ENCODE measurements around the gene TICRR. TPM values are rescaled to one million over a fixed set of nuclear protein-coding genes. Genes with fewer than 3 reads are reported as not detected.

TICRR gene
- total and polyA plus RNA-seq, 2 donors (not counting 1 experiment from before 2014, with no cell fraction given) = 0.05 to 0.07 TPM

DNA sequence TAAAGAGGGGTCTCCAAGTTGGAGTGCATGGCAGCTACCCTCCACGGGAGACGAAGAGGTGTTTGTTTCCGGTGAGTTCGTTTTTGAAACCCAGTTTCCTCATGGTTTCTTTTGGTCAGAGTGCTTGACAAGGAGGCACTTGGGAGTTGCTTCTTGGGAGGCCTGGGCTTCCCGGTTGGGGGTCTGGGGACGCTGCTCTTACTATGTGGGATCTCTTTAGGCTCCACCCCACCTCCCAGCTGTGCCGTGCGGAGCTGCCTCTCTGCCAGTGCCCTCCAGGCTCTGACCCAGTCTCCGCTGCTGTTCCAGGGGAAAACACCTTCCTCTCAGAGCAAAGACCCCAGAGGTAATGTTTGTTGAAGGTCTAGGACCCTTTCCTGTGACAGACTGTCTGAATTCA, 50.4 kb downstream of the TICRR start:
- intact Hi-C loops (cut with micrococcal nuclease) = no loop called here
- H3K27ac Mint-ChIP-seq = no peak overlapping the region
- 95% methylated on average over 6 of the region's 9 CpGs for WGBS (ENCODE audit: insufficient coverage)
- peaks cover 0 to 6% (median 0%) of the 10 kb centered on the region in 3 donors for H3K9me3 ChIP-seq (ENCODE audit: control extremely low read depth in 1 of 3, control insufficient read depth in 2 of 3, insufficient read depth in 1 of 3, low read length in 2 of 3)
- ChIA-PET CTCF (no interaction called here), POLR2A (no interaction called here)
- no peak overlapping the region for H3K4me2 ChIP-seq (replicated peaks; ENCODE audit: low read depth, low read length, poor library complexity, severe bottlenecking)
- no peak overlapping the region for H3K9ac ChIP-seq (ENCODE audit: low read length)
- DNase-seq (no peak), ATAC-seq (ENCODE audit: low read depth) (no peak)
- no peak for TF ChIP-seq EZH2 (IDR thresholded peaks at IDR 0.05; ENCODE audit: borderline replicate concordance, insufficient read depth, low read depth, low read length, poor library complexity, severe bottlenecking)
- TF ChIP-seq, protein P1, sequence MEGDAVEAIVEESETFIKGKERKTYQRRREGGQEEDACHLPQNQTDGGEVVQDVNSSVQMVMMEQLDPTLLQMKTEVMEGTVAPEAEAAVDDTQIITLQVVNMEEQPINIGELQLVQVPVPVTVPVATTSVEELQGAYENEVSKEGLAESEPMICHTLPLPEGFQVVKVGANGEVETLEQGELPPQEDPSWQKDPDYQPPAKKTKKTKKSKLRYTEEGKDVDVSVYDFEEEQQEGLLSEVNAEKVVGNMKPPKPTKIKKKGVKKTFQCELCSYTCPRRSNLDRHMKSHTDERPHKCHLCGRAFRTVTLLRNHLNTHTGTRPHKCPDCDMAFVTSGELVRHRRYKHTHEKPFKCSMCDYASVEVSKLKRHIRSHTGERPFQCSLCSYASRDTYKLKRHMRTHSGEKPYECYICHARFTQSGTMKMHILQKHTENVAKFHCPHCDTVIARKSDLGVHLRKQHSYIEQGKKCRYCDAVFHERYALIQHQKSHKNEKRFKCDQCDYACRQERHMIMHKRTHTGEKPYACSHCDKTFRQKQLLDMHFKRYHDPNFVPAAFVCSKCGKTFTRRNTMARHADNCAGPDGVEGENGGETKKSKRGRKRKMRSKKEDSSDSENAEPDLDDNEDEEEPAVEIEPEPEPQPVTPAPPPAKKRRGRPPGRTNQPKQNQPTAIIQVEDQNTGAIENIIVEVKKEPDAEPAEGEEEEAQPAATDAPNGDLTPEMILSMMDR (IDR thresholded peaks at IDR 0.05) = no peak
- H3K27me3 Mint-ChIP-seq = no peaks in the 10 kb centered on the region
- H3K9me3 Mint-ChIP-seq (ENCODE audit: insufficient read depth) = no peaks in the 10 kb centered on the region
- H3K4me1 ChIP-seq (ENCODE audit: control insufficient read depth in 2 of 2, insufficient read depth in 2 of 2, low read length in 2 of 2) = no peaks in the 10 kb centered on the region
- no peaks in the 10 kb centered on the region for H4K20me1 ChIP-seq (ENCODE audit: control insufficient read depth, insufficient read depth, low read length, poor library complexity, severe bottlenecking)
- no peak overlapping the region for H3K27ac ChIP-seq (ENCODE audit: low read length in 2 of 2)
- no peaks in the 10 kb centered on the region for H3K4me1 Mint-ChIP-seq
- H3K4me3 Mint-ChIP-seq = no peak overlapping the region
- no peaks in the 10 kb centered on the region for H3K36me3 ChIP-seq (replicated peaks in 1 of 2; ENCODE audit: control extremely low read depth in 1 of 2, control insufficient read depth in 1 of 2, extremely low read depth in 1 of 2, insufficient read depth in 2 of 2, low read length in 1 of 2)
- H2AFZ ChIP-seq (ENCODE audit: insufficient read depth, low read depth, low read length, poor library complexity, severe bottlenecking) = no peak overlapping the region
- no peaks in the 10 kb centered on the region for H3K27me3 ChIP-seq (replicated peaks in 1 of 4; ENCODE audit: control extremely low read depth in 1 of 4, control insufficient read depth in 3 of 4, insufficient read depth in 4 of 4, low read length in 3 of 4)
- no peaks in the 10 kb centered on the region for H3K79me2 ChIP-seq (ENCODE audit: control insufficient read depth, insufficient read depth, low read length)
- H3K4me3 ChIP-seq (ENCODE audit: control extremely low read depth in 1 of 5, extremely low read depth in 1 of 5, insufficient read depth in 1 of 5, low read depth in 2 of 5, low read length in 4 of 5) = no peak overlapping the region

DNA sequence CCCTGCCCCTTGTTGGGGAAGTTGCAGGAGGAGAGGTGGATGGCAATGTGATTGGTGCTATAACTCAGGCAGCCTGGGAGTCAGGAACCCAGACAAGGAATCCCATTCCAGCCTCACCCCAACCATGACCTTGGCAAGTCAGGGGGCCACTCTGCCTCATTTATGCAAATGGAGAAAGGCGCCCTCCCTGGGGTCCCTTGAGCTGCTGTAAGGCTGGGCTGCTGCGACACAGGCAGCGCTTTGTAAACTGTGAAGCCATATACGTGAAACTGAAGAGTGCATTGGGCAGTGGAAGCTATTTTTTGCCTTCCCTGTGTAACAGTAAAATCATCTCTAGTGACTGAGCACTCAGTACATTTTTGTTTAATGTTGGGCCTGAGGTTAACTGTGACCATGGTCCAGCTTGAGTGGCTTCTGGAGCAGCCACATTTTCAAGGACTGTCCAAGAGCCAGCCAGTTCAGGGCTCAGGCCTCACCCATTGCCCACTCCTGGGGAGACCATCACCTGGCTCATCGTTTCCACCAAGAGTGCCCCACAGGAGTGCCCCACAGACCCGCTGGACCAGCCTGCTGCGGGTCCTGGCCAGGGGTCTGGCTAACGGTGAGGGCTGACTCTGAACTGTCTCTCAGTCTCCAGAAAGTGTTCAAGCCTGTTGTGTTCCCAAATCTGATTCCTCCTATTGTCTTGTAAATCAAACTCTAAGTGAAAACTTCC, 52.1 kb downstream of the TICRR start:
- Histone ChIP-seq H3K4me2 (replicated peaks; ENCODE audit: low read depth, low read length, poor library complexity, severe bottlenecking) (no peak overlapping the region), H3K79me2 (ENCODE audit: control insufficient read depth, insufficient read depth, low read length) (no peaks in the 10 kb centered on the region), H3K4me3 (ENCODE audit: control extremely low read depth in 1 of 5, extremely low read depth in 1 of 5, insufficient read depth in 1 of 5, low read depth in 2 of 5, low read length in 4 of 5) (no peak overlapping the region), H3K27me3 (replicated peaks in 1 of 4; ENCODE audit: control extremely low read depth in 1 of 4, control insufficient read depth in 3 of 4, insufficient read depth in 4 of 4, low read length in 3 of 4) (no peaks in the 10 kb centered on the region), H3K9me3 (ENCODE audit: control extremely low read depth in 1 of 3, control insufficient read depth in 2 of 3, insufficient read depth in 1 of 3, low read length in 2 of 3) (peaks cover 0 to 6% (median 0%) of the 10 kb centered on the region in 3 donors), H3K27ac (ENCODE audit: low read length in 2 of 2) (no peak overlapping the region), H4K20me1 (ENCODE audit: control insufficient read depth, insufficient read depth, low read length, poor library complexity, severe bottlenecking) (no peaks in the 10 kb centered on the region), H3K4me1 (ENCODE audit: control insufficient read depth in 2 of 2, insufficient read depth in 2 of 2, low read length in 2 of 2) (no peaks in the 10 kb centered on the region), H2AFZ (ENCODE audit: insufficient read depth, low read depth, low read length, poor library complexity, severe bottlenecking) (no peak overlapping the region), H3K9ac (ENCODE audit: low read length) (no peak overlapping the region), H3K36me3 (replicated peaks in 1 of 2; ENCODE audit: control extremely low read depth in 1 of 2, control insufficient read depth in 1 of 2, extremely low read depth in 1 of 2, insufficient read depth in 2 of 2, low read length in 1 of 2) (no peaks in the 10 kb centered on the region)
- TF ChIP-seq, protein P1 (IDR thresholded peaks at IDR 0.05) = no peak
- TF ChIP-seq EZH2 (IDR thresholded peaks at IDR 0.05; ENCODE audit: borderline replicate concordance, insufficient read depth, low read depth, low read length, poor library complexity, severe bottlenecking) = no peak
- Mint-ChIP-seq H3K27ac (no peak overlapping the region), H3K4me3 (no peak overlapping the region), H3K4me1 (no peaks in the 10 kb centered on the region), H3K27me3 (no peaks in the 10 kb centered on the region), H3K9me3 (ENCODE audit: insufficient read depth) (no peaks in the 10 kb centered on the region)
- ATAC-seq (ENCODE audit: low read depth) (no peak), DNase-seq (no peak)
- 96% methylated on average over 8 of the region's 8 CpGs for WGBS (ENCODE audit: insufficient coverage)
- intact Hi-C loops (cut with micrococcal nuclease) = no loop called here
- ChIA-PET POLR2A (no interaction called here), CTCF (interaction anchor here (1.0 kb wide), 1 partner anchor 20 kb away, joined by 3 read pairs; no protein-coding TSS in a partner anchor)
